Cardiac fibroblast (primary cell): ENCODE data around the gene CRACR2A.

Source experiments
- DNase-seq, 2 donors: peaks; one replicate each; pipeline versions ENCODE4 v3.0.0 to v3.0.0-alpha.2; 2010; ENCODE audit warnings: low read depth in 2 of 2
- H3K4me3 ChIP-seq, 2 donors: replicated peaks in 1 of 2; 1 replicate in 1 of 2; 2 replicates in 1 of 2; pipeline ENCODE4 v1.5.1; 2011; ENCODE audit warnings: low read depth in 2 of 2, low read length in 2 of 2, mild to moderate bottlenecking in 2 of 2, moderate library complexity in 1 of 2
- CTCF ChIP-seq: IDR thresholded peaks from one replicate; pipeline ENCODE4 v1.5.1; 2011; ENCODE audit warnings: low read depth, mild to moderate bottlenecking, low read length, inconsistent platforms

The CRACR2A gene, protein sequence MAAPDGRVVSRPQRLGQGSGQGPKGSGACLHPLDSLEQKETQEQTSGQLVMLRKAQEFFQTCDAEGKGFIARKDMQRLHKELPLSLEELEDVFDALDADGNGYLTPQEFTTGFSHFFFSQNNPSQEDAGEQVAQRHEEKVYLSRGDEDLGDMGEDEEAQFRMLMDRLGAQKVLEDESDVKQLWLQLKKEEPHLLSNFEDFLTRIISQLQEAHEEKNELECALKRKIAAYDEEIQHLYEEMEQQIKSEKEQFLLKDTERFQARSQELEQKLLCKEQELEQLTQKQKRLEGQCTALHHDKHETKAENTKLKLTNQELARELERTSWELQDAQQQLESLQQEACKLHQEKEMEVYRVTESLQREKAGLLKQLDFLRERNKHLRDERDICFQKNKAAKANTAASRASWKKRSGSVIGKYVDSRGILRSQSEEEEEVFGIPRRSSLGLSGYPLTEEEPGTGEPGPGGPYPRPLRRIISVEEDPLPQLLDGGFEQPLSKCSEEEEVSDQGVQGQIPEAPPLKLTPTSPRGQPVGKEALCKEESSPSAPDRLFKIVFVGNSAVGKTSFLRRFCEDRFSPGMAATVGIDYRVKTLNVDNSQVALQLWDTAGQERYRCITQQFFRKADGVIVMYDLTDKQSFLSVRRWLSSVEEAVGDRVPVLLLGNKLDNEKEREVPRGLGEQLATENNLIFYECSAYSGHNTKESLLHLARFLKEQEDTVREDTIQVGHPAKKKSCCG

GRCh38 chr12:3752741-3753486 lies at the start of gene CRACR2A:
CRACR2A (minus strand) TSS chr12:3753109; CDS start chr12:3696999, 56,110 bp downstream.
- TF ChIP-seq CTCF: peak; percentile 32
- peak within 1 kb of the TSS; percentile 42 to 65 for H3K4me3 ChIP-seq

GRCh38 chr12:3797531-3798048 lies 44.7 kb upstream of the CRACR2A start:
- no peak overlapping the region for H3K4me3 ChIP-seq
- peak; percentile 31 for TF ChIP-seq CTCF
- DNase-seq: no peak

More at GRCh38 chr12:3752741-3753486, at the start of gene CRACR2A:
- peak; percentile 71 to 76 for DNase-seq

DNA sequence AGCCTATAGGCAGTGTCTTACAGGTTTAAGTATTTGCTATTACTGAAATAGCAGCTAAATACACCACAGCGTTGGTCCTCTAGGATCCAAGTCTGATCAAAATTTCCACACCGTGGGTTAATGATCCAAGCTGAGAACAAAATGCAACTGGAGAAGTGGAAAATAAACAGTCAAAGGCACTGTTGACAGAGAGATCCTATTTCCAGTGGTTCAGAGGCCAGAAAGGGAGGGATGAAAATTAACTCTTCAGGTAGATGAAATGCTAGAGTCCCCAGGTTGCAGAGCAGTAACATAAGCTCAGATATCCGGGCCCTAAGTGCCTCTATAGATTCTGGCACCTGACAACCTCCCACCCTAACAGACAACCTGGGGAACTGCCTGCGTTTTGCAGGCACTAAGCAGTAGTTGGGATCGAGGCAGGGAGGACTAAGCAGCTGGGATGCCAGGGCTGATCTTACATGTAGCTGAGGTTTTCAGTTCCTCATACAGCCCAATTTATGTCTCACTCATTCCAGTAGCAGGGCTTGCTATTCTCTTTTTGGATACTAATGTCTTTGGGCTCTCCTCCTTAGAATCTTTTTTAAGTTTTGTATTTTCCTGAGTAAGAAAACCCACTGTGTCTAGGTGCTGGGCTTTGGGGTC lies 42.7 kb upstream of the CRACR2A start:
- DNase-seq: no peak
- no peak for TF ChIP-seq CTCF
- no peak overlapping the region for H3K4me3 ChIP-seq

GRCh38 chr12:3795066-3795465 lies 42.2 kb upstream of the CRACR2A start:
- TF ChIP-seq CTCF: no peak
- no peak overlapping the region for H3K4me3 ChIP-seq
- DNase-seq: no peak

GRCh38 chr12:3792623-3793288 lies 39.8 kb upstream of the CRACR2A start:
- no peak for TF ChIP-seq CTCF
- DNase-seq: no peak
- no peak overlapping the region for H3K4me3 ChIP-seq
